ENCODE measurements around the gene S100A6.
A peak's percentile ranks its signal among the peaks of the same experiment; 100 is the strongest.
"Not testable (repeated sequence)": the region's sequence is repeated elsewhere in the genome, so short reads cannot be mapped to it uniquely, and the experiment has no call there.

The S100A6 gene

DNA sequence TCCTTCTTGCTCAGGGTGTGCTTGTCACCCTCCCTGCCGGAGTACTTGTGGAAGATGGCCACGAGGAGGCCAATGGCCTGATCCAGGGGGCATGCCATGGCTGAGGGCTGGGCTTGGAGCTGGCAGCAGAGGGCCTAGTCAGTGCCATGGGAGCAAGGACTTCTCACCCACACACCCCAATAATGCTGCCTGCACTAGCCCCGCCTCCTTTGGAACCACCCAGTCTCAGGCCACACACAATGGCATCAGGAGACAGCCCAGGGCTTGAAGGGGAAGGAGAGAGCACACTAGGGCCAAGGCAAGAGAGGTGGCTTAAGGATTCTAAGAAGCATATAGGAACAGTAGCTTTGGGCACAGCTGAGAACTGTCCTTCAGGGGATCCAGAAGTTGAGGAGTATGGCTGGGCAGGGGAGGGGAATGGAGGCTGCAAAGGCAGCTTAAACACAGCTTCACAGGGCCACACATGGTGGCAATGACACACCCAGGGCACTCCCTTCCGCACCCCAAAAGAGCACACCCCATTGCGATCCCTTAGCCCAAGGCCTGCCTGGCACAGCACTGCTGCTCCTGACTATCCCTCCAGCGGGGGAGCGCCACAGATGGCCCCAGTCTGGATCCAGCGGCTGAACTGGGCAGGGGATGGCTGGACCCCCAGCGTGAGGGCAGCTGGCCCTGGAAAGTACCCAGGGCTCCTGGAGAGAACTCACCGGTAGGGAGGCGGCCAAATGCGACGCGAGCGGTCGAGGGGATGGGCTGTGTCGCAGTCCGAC lies at the start of gene S100A6:
TSS of gene S100A6 (minus strand) at position 750 of the 770 bp plus-strand sequence. CDS start at position 98, 652 bp downstream.
- DNase-seq = peak; percentile 72

DNA sequence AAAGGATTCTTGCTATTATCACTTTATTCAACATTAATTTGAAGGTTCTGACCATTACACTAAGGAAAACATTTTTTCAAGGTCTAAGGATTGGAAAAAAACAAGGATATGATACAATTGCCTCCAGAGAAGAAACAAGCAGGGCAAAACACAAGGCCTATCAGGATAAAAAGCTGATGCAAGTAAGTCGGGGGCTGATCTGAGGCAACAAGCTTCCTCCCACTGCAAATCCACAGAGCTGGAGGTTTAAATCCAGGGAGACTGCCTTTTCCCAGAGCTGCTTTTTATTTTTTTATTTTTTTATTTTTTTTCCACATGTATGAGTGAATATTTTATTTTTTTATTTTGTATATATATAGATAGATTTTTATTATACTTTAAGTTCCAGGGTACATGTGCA lies 49.2 kb upstream of the S100A6 start:
- DNase-seq = no peak

DNA sequence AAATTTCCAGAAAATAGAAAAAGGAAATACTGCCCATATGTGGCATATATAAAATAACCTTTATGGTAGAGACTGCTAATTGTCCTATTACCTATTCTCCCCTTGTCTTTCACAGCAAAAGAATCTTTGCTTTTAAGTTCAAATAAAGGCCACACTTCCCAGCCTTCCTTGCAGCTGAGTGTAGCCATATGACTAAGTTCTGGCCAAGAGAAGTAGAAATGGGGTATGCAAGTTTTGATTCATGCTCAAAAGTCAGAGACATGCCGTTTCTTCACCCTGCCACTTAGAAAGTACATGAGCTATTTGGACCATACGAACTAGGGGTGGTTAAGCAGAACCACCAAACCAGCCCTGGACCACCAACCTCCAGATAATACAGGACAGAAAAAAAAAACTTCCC lies 48.2 kb upstream of the S100A6 start:
- DNase-seq = no peak

DNA sequence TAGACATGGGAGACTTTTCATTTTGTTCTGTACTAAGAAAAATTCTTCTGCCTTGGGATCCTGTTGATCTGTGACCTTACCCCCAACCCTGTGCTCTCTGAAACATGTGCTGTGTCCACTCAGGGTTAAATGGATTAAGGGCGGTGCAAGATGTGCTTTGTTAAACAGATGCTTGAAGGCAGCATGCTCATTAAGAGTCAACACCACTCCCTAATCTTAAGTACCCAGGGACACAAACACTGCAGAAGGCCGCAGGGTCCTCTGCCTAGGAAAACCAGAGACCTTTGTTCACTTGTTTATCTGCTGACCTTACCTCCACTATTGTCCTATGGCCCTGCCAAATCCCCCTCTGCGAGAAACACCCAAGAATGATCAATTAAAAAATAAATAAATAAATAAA lies 47.7 kb upstream of the S100A6 start:
- not testable (repeated sequence) for DNase-seq

DNA sequence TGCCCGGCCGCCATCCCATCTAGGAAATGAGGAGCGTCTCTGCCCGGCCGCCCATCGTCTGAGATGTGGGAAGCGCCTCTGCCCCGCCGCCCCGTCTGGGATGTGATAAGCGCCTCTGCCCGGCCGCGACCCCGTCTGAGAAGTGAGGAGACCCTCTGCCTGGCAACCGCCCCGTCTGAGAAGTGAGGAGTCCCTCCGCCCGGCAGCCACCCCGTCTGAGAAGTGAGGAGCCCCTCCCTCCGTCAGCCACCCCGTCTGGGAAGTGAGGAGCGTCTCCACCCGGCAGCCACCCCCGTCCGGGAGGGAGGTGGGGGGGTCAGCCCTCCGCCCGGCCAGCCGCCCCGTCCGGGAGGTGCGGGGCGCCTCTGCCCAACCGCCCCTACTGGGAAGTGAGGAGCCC lies 47.0 kb upstream of the S100A6 start:
- not testable (repeated sequence) for DNase-seq

DNA sequence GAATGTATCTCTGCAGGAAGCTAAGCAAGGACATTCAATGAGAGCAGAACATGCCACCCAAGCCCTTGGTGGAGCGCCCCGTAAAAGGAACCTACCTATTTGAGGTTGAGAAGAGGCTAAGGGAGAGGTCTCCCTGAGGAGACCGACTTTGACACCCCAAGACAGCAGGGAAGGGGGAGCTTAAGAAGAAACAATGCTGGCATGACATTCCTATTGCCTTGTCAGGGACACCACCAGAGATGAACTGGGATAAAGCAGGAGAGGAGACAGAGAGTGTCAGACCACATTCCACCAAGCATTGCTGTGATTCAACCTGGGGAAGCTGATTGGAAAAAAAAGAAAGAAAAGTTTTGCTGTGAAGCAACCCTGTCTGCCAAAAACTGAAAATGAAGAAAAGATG lies 43.1 kb upstream of the S100A6 start:
- no peak for DNase-seq

DNA sequence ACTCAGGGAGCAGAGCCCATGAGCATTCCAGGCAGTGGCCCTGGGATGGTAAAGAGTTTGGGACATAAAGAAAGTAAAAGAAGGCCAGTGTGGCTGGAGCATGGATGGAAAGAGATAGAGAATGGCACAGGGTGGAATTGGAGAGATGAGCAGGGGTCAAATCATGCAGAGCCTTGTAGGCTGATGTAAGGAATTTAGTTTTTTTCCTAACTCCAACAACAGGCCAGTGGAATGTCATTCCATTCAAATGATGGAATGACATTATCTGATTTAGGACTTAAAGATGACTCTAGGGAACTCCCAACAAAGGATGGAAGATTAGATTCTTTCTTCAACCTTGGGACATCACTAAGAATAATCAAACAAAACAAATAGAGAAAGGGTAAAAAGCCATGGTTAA lies 42.7 kb upstream of the S100A6 start:
- no peak for DNase-seq

DNA sequence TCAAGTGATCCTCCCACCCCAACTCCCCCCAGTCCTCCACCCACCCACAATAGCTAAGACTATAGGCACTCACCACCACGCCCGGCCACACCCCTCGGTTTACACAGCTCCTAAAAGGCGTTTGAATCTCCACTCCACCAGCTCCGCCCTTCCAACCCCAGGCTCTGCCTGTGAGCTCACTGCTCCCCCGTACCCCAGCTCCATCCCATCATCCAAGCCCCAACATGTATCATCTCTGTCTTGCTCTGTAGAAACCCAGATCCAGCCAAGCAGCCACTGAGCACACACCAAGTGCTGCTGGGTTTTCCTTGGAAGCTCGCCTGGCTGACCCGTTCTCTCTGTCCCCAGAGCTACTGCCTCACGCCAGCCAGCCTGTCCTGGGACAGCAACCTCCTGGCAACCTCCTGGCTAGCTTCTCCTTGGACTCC lies 41.8 kb upstream of the S100A6 start:
- DNase-seq = no peak

DNA sequence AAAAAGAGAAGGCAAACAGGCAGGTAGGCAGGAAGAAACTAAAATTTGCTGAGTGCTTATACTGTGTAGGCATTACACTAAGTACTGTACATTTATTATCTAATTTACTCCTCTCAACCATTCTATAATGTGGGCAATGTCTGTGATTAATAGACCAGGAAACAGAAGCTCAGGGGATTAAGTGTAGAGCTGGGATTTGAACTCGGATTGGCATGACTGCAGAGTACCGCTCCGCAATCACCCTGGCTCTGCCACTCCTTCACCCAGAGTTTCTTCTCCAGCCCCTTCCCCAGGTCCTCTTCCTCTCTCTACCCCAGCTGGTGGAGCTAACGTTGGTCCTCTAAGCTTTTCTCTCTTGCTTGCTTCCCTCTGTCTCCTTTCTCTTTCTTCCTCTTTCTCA lies 41.3 kb upstream of the S100A6 start:
- DNase-seq = no peak

DNA sequence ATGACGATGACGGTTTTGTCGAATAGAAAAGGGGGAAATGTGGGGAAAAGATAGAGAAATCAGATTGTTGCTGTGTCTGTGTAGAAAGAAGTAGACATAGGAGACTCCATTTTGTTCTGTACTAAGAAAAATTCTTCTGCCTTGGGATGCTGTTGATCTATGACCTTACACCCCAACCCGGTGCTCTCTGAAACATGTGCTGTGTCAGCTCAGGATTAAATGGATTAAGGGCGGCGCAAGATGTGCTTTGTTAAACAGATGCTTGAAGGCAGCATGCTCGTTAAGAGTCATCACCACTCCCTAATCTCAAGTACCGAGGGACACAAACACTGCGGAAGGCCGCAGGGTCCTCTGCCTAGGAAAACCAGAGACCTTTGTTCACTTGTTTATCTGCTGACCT lies 39.7 kb upstream of the S100A6 start:
- not testable (repeated sequence) for DNase-seq

DNA sequence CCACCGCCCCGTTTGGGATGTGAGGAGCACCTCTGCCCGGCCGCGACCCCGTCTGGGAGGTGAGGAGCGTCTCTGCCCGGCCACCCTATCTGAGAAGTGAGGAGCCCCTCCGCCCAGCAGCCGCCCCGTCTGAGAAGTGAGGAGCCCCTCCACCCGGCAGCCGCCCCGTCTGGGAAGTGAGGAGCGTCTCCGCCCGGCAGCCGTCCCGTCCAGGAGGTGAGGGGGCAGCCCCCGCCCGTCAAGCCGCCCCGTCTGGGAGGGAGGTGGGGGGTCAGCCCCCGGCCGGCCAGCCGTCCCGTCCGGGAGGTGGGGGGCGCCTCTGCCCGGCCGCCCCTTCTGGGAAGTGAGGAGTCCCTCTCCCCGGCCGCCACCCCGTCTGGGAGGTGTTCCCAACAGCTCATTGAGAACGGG lies 39.3 kb upstream of the S100A6 start:
- DNase-seq = not testable (repeated sequence)

DNA sequence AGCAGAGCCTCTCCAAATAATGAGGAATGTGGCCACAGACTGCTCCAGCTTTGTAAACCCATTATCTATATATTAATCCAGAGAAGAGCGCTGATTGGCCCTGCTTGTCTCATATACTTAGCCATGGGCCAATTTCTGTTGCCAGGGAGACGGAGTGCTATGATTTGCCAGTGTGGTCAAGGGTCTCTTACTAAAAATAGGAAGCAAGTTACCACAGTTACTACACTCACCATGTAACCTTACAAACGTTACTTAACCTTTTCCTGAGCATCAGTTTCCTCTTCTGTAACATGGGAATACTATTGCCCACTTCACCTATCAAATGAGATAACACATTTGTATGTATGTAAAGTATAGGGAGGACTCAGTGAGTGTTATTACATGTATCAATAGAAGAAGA lies 37.6 kb upstream of the S100A6 start:
- DNase-seq = no peak

DNA sequence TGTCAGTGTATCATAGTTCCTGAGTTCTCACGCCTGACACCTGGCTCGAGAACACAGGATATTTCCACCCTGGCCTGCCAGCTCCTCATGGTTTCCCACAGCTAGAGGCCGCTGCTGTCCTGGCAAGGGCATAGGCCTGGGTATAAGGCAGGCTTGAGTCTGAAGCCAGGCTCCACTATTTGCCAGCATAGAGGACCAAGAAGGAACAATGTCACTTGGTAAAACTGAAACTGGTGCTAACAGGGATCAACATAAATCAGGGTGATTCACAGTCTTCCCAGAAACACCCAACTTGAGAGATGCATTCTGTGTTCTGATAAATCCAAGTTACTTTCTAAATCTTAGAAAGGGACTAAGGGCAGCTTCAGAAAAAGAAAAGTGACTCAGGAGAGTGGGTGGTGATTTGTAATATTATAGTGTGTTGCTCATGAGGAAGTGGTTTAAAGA lies 36.8 kb upstream of the S100A6 start:
- peak; percentile 77 for DNase-seq

DNA sequence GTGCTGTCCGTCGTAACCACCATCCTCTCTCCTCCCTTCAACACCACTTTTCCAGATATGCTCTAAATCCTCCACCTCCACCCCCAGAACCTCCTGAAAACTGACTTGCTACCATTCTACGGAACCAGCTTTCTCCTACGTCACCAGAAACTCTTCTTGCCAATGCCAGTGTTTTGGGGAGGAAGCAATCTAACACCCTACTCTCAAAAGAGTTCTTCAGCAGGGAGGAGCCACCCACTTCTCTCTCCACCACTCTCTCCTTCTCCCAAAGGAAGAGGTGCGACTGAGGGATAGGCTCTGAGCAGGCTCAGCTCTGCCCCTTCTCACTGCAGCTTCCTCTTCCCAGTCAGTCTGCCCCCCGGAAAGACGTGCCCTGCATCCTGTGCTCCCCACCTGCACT lies 35.9 kb upstream of the S100A6 start:
- no peak for DNase-seq

DNA sequence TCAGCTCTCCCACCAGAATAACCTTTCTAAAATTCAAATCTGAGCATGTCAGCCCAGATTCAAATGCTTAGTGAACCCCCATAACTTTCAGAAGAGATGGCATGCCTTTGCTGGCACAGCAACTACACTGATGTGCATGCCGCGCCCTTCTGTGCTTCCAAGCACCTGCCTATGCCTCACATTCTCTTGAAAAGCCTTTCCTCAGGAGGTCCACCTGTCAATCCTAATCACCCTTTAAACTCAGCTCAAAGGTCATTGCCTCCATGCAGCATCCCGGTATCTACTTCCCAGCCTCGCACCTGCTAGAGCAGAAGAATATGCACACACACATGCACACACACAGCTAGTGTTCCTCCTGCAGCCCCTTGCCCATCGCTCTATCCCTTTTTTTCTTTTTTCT lies 35.1 kb upstream of the S100A6 start:
- DNase-seq = no peak

DNA sequence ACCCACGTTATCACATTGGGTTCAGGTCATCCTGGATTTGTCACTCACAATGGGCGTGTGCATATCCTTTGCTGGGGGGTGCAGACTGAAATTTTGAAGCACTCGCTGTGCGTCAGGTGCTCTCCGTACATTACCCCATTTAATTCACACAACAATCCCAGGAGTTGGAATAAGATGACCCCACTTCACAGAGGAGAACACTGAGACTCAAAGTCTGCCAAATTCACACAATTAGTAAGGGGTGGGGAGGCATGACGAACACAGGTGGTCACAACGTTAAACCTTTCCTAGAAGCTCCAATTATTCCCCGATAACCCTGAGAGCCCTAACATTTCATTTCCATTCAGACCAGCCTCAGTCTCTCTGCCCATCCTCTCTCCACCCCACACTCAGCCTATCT lies 33.7 kb upstream of the S100A6 start:
- no peak for DNase-seq

DNA sequence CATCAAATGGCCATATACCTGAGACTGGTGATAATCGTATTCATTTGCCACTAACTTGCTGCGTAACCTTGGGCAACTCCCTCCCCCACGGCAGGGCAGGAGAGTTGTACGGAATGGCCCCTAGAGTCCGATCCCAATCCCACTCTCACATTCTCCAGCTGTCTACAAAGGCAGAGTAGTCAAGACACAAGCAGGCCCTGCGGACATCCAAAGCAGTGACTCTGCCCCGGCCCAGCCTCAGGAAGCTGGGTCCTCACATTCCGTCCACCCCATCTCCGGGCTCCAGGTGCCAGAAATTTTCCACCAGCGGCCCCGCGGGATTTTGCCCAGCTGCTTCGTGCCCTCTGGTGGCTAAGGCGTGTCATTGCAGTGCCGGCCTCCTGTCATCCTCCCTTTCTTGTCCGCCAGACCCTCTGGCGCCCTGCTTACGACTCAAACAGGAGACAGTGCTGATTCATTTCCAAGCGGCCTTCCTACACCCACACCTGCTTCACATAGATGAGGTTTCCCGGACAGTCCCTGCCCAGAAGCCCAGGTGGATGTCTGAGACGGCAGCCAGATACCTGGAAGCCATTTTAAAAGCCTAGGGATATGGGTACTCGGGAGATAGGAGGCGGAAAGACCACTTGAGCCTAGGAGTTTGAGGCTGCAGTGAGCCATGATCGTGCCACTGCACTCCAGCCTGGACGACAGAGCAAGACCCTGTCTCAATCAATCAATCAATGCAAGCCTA lies 32.7 kb upstream of the S100A6 start:
- peak; percentile 92 for DNase-seq

DNA sequence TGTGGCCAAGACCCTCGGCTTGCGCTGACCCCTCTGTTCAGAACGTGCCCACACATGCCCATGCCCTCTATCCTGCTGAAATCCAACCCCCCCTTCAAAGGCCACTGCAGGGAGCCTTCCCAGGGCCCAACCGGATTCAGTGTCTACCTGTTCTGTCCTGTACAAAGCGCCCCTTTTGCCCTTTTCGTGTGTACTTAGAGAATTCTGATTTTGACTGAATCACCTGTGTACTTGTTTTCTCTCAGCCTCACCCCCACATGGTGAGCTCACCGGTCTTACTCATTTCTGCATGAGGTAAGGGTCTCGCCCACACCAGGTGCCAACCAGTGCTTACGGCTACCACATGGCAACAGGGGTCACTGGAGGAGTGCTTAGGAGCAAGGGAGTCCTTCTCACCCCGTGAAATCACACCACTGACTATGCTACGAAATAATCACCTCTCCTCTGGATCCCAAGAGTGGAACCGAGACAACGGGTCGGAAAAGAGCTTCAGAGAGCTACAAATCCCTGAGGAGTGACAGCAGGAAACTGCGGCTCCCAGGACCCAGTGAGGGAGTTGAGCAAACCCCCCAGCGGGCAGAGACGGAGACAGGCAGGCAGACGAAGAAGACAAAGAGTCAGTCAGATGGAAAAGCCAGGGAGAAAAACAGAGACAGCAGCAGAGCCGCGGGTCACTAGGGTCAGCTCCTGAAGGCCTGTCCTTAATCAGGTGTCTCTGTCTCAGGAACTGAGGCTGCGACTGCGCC lies 32.0 kb upstream of the S100A6 start:
- peak; percentile 71 for DNase-seq

DNA sequence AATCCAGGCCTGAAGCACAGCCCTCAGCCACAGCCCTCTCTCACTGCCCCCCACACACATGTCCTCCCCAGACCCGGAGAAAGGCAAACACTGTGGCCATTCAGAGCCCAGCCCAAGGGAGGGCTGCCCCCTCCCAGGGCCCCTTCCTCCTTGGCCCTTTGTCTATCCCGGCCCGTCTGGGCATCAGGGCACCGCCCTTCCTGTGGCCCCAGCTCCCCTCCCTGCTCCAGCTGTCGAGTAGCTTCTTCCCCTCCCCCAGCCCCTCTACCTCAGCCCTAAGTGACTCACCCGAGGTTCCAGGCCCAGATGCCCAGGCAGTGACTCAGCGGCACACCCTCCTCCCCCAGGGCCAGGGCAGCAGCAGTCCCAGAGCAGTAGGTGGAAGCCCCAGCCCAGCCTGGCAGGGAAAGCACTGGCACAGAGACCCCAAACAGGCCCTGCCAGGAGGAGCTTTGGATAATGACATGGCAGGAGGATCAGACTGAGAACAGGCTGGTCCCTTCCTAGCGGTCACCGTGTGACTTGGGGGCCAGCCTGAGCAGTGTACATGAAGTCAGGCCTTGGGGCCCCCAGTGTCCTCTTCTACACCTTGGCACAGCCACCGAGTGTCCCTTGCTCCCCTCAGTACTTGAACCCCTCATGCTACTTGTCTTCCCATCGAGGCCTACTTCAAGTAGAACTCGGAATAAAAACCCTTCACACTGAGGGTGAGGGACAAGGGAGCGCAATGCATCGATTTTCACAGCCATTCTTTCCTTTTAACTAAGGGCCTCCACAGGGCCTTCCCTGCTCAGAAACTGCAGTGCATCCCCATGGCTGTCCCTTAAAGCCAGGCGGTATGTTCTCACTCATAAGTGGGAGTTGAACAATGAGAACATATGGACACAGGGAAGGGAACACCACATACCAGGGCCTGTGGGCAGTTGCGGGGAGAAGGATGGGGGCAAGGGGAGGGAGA lies 30.9 kb upstream of the S100A6 start:
- DNase-seq = peak; percentile 95

DNA sequence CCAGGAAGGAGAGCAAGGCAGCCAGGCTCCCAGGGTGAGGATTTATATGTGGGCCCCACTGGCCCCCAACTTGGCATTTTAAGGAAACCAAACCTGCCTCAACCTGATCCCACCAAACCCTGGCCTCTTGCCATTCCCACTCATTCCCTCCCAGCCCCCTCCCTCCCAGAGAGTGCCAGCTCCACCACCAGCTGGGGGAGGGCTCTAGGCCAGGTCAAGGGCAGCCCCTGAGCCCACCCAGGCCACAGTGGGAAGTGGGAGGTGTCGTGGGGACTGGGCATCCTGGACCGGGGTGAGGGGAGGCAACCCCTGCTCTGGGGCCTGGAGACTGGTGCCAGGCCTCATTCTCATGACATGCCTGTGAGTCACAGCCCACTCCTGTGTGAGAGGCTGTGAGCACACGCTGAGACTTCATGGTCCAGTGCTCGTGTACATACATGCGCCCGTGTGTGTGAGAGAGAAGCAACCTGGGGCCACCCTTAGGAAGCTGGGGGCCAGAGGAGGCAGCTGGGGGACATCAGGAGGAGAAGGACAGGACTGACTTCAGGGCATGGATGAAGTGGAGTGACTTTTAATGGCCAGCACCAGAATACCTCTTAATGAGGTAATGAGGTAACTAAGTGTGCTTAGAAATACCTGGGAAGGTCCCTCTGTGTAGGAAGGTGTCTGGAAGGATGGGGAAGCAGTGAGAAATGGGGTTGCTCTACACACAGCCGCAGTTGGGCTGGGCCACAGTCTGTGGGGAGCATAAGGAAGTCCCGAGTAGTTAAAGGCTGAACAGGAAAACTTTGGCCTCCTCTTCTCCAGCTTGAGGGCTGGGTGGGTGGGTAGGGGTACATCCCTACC lies 30.0 kb upstream of the S100A6 start, which contains the start of gene S100A2:
TSS of gene S100A2 (minus strand) at position 316 of the 846 bp plus-strand sequence. CDS start 1,967 bp downstream, outside the sequence.
- peak; percentile 76 for DNase-seq

DNA sequence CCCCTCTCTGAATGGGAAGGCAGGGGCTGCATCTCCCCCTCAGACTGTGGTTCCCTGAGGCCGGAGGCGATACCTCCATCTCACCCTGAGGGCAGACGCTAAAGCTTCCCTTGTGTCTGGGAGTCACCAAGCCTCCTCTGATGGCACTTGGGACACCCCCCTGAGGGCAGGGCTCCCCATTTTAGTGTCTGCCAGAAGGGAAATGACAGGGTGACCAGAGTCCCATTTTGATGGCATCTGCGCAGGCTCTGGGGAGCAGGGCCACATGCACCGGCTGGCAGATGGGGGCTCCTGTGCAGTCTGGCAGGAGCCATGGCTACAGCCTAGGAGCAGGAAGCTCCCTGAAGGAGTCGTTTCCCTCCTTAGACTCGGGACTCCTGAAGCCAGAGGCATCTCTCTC lies 28.2 kb upstream of the S100A6 start:
- DNase-seq = no peak

Data from stimulated activated CD4-positive, alpha-beta T cell treated with anti-CD3 and anti-CD28 coated beads, Interleukin-15, amount 100 ng/mL, for 24 hours (primary cell).